GM12873 (cell line): Measurements from ENCODE around the gene CASP3.

Source experiments
- CTCF ChIP-seq: IDR thresholded peaks from 2 replicates; pipeline ENCODE4 v1.5.1; 2012; ENCODE audit warnings: low read depth, mild to moderate bottlenecking, moderate library complexity, low read length, control low read depth; ENCODE audit not compliant: insufficient read depth; ENCODE audit errors: missing control alignments

Gene CASP3

GRCh38 chr4:184620212-184620867 lies 28.9 kb downstream of the CASP3 start:
- TF ChIP-seq CTCF: no peak

- TF ChIP-seq CTCF: no peak
These were observed 31.5 kb downstream of the CASP3 start for GRCh38 chr4:184617600-184618196.

GRCh38 chr4:184616633-184617551 lies 32.4 kb downstream of the CASP3 start:
- no peak for TF ChIP-seq CTCF

- TF ChIP-seq CTCF: no peak
These were observed 34.7 kb downstream of the CASP3 start for GRCh38 chr4:184614509-184614908.

- TF ChIP-seq CTCF: no peak
These were observed 35.8 kb downstream of the CASP3 start for GRCh38 chr4:184613405-184613804.

- no peak for TF ChIP-seq CTCF
These were observed 37.2 kb downstream of the CASP3 start for GRCh38 chr4:184612074-184612473.
